Effector CD4-positive, alpha-beta T cell (primary cell): ENCODE measurements around the gene FAM186B.
A peak's percentile ranks its signal among the peaks of the same experiment; 100 is the strongest.

ENCODE experiments used
- DNase-seq: peaks from one replicate; pipeline ENCODE4 v3.0.0-alpha.2; 2020

Gene FAM186B

DNA sequence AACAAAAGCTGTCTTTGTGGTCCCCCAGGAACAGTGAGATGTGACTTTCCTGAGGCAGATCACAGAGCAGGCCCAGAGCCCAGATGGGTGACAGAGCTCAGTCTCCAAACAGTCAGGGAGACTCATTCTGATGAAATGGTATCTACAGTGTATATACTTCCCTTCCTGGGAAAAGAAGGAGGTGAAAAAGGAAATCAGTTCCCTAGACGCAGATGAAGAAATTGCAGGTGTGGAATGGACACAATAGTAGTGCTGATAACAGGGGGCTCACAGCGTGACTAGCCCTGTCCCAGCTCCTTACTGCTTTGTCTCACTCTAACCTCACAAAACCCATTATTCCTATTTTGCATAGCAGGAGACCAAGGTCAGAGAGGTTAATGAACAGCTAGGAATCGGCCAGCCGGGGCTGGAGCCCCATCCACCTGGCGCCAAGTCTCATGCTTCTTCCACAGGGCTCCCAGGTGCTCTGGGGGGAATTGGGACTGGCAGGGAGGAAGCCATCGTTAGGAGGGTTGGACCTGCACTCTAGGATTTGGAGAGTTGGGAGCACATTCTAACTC is 54.7 kb downstream of the FAM186B start:
- no peak for DNase-seq

- DNase-seq = no peak
These were observed 55.4 kb downstream of the FAM186B start for GRCh38 chr12:49549735-49550692.

GRCh38 chr12:49548822-49549648 is 56.4 kb downstream of the FAM186B start:
- no peak for DNase-seq

- no peak for DNase-seq
These were observed 57.0 kb downstream of the FAM186B start for GRCh38 chr12:49548481-49548821.

DNA sequence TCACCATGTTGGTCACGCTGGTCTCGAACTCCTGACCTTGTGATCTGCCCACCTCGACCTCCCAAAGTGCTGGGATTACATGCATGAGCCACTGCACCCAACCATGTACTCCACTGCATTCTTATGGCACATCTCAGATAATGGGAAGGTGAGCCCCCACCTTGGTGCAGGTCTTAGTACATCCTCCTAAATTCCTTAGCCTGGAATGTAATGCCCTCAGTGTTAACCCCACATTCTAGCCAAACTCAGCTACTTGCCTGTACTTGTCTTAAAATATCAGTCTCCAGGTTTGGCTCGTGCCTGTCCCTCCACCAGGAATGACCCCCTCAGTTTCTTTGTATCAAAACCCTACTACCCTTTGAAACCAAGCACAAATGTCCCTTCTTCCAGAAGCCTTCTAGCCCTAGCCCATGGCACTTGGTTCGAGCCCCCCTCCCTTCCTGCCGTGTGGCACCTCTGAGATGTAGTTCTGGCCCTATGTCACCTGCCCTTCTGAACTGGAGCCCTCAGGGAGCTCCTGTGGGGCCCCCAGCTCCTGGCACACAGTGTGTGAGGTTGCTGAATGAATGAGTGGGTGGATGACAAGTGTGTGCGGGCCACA is 58.2 kb downstream of the FAM186B start:
- no peak for DNase-seq

DNA sequence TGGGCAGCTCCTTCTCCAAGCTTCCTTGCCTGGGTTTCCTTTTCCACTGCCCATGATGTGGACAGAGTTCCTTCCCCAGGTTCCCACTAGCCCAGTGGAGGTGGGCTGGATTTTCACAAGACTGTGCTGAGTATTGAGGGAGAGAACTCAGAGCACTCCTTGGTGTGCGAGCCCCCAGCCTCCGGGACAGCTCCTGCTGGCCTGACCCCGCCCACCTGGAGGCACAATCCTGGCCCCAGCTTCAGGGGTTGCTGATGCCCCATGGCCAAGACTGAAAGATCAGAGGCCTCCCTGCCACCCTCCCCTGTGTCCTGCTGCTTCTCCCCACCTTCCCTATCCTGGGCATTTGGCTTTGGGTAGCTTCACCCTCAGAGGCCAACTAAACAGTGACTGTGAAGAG is 59.0 kb downstream of the FAM186B start:
- DNase-seq = no peak

- DNase-seq = no peak
These were observed 59.6 kb downstream of the FAM186B start for GRCh38 chr12:49545815-49546214.

DNA sequence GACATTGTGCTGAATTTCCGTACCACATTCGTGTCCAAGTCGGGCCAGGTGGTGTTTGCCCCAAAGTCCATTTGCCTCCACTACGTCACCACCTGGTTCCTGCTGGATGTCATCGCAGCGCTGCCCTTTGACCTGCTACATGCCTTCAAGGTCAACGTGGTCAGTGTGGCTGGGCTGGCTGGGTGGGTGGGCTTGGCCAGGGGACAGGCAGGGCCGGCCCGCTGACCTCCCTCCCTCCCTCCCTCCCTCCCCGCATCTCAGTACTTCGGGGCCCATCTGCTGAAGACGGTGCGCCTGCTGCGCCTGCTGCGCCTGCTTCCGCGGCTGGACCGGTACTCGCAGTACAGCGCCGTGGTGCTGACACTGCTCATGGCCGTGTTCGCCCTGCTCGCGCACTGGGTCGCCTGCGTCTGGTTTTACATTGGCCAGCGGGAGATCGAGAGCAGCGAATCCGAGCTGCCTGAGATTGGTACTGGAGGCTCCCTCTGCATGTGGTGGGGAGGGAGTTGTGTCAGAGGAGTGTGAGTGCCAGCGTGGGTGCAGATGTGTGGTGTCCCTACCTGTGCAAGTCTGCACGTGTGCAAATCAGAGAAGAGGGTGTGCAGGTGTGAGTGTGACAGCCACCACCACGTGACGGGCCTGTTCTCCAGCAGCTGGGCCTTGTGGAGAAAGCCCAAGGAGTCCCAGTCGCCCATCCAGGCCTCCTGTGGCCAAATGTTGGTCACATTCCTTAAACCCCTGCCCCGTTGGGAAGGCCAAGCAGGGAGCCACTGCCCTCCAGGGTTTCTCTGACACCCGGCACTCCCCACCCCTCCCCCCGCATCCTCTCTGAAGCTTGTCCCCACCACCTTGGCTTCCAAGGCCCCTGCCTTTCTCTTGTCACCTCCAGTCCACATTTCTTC is 61.3 kb downstream of the FAM186B start:
- DNase-seq = no peak

GRCh38 chr12:49543221-49543913 is 62.1 kb downstream of the FAM186B start:
- DNase-seq = no peak

DNA sequence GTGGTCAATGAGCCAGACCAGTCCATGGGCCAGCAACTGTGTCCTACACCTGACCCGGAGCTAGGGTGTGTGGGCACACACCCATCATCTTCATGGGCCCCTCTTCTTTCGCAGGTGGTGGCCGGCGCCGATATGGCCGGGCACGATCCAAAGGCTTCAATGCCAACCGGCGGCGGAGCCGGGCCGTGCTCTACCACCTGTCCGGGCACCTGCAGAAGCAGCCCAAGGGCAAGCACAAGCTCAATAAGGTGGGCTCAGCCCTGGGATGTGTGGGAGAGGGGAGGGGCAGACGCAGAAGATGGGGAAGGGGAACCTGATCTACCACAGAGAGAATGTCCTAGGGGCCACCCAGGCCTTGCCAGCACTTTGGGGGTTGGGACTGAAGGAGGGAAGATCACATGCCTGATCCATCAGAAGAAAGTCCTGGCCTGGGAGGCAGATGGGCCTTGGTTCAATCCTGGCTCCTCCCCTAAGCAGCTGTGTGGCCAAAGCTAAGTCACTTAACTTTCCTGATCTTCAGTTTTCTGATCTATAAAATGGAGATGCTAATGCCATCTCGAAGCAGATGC is 62.8 kb downstream of the FAM186B start:
- DNase-seq = no peak

- DNase-seq = no peak
These were observed 63.4 kb downstream of the FAM186B start for GRCh38 chr12:49541911-49542505.

GRCh38 chr12:49541140-49541861 is 64.1 kb downstream of the FAM186B start:
- no peak for DNase-seq

DNA sequence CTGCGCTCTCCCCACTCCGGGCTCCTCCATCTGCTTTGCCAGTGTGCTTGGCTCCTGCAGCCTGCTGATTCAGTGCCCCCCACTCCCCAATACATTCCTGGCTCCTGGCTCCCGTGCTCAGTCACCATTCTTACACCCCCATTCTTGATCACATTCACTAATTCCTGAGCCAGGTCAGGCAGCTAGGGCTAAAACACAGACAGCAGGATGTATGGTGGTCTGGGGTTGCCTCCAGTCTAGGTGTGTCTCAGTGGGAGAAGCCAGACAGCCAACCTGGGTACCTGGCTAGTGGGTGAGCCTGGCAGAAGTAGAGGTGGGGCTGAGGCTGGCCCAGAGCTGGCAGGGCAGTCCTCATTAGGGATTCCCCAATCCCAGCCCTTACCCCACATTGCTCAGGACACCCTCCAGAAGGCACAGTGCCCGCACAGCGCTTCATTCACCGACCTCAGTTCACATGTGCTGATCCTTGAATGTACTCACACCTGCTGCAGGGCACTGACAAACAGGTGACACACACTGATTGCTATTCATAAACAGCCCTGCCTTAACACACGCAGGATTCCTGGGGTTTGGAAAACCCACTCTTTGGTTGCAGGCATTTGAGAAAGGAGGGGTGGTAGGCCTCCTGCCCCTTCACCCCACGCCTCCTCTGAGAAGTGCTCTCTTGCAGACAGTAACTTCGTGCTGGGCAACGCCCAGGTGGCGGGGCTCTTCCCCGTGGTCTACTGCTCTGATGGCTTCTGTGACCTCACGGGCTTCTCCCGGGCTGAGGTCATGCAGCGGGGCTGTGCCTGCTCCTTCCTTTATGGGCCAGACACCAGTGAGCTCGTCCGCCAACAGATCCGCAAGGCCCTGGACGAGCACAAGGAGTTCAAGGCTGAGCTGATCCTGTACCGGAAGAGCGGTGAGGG is 65.0 kb downstream of the FAM186B start:
- DNase-seq = no peak

GRCh38 chr12:49539406-49540228 is 65.8 kb downstream of the FAM186B start:
- DNase-seq = no peak

DNA sequence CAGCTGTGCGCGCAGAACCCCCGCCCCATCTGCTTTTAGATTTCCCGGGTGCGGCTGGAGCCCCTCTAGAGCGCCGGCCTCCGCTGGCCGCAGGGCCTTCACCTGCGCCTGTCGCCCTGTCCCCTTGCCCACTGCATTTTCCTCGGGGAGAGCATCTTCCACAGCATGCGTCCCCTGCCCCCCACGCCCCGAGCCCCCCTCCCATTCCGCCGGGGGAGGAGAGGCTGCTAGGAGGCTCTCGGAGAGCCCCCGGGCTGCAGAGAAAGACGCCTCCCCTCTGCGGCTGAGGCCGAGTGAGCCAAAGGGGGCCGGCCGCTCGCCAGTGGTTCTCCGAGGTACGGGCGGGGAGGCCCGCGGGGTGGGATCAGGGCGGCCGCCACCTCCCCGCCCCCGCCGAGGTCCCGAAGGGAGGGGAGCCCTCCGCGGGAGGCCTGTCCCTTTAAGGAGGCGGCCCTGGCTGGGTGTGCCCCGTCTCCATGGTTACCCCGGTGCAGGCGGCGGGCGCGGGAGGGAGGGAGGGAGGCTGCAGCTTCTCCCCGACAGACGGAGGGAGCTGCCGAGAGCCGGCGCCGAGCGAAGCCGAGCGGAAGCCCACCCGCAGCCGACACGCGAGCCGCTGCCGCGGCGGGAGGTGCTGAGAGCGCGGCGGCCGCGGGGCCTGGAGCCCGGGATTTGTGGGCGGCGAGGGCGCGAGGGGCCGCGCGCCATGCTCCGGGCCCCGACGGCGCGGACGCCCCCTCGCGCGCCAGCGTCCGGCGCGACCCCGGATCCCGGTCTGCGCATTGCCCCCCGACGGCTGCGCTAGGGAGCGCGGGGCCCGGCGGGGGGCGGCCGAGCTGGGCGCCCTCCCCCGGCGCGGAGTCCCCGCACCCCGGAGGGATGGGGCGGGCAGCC is 66.7 kb downstream of the FAM186B start, which contains the start of gene KCNH3:
TSS of gene KCNH3 (plus strand) at position 521 of the 894 bp plus-strand sequence. CDS start 387 bp downstream, outside the sequence.
- peak; percentile 87 for DNase-seq

GRCh38 chr12:49537752-49538509 is 67.5 kb downstream of the FAM186B start:
- no peak for DNase-seq
